HG03095 (cell line): ENCODE results near the gene PROP1.
"Not testable (repeated sequence)": the region's sequence is repeated elsewhere in the genome, so short reads cannot be mapped to it uniquely, and the experiment has no call there.

Experiments used
- ATAC-seq: cut with Tn5 transposase; IDR thresholded peaks from one replicate; pipeline ENCODE4 v1.9.1; 2021; ENCODE audit warnings: moderate library complexity; ENCODE audit not compliant: unreplicated experiment

PROP1 gene

DNA sequence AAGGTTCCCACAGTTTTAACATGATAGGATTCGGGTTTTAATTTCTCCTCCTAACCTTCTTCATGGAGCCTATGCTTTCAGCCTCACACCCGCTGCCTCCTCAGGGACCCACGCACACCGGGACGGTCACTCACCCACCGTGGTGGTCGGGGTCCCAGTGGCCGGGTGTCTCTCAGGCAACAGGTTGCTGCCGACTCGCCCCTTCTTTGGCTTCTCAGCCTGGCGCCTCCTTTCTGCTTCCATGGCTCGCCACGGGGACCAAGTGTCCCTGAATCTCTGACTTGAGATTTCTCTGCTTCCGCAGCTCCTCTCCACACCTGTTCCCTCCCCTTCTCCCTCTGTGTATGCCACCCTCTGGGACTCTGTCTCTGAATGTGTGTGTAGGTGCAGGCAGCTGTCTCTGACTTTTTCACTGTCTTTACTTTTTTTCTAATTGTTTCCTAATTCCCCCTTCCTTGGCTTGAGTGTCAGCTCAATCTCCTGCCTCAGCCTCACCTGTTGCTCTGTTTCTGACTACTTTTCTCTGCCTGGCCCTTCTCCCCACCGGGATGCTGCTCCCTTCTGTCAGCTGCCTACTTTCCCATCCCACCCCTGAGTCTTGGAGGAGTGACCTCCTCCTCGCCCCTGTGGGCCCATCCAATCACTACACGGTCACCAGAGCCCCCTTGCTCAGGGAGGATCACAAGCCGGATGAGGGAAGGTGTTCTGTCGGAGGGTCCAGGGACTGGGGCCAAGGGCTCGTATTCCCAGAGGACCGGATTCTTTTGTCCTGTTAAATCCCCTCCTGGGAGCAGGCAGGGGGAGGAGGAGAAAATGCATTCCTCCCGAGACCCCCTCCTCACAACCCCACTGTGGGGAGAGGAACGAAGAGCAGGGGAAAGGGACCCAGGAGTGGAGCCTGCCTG is at the start of gene PROP1:
PROP1 (minus strand) TSS at position 552 of the 905 bp plus-strand sequence; CDS start at position 243, 309 bp downstream.
- ATAC-seq = no peak

- not testable (repeated sequence) for ATAC-seq
These were observed 23.5 kb upstream of the PROP1 start for GRCh38 chr5:178019379-178020030.

DNA sequence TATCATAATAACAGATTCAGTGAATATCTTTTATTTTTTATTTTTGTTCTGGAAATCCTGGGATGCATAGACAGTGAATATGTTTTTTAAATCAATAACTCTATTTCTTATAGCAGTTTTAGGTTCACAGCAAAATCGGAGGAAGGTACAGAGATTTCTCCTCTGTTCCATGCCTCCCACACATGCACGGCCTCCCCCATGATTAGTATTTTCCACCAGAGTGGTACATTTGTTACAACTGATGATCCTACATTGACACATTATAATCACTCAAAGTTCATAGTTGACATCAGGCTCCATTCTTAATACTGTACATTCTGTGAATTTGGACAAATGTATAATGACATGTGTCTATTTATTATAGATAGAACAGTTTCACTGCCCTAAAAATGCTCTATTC is 16.7 kb upstream of the PROP1 start:
- not testable (repeated sequence) for ATAC-seq

- not testable (repeated sequence) for ATAC-seq
These were observed 15.9 kb upstream of the PROP1 start for GRCh38 chr5:178011816-178012554.

DNA sequence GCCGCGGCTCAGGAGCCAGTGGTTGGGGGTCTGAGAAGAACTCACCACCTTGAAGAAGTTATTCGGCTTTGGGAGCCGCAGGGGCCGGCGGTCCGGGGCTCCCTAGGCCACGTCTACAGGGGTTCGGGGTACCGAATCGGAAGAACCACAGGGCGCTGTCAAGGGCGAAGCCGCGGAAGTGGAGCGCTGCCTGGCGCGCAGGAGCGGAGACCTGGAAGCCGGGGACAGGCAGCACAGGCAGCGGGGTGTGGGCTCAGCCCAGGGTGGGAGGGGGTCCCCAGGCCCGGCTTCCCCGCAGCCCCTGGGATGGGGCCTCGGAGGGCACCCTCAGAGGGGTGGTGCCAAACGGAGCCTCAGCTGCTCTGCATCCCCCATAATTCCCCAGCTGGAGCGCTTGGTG is 11.2 kb upstream of the PROP1 start:
- not testable (repeated sequence) for ATAC-seq

GRCh38 chr5:178006536-178007231 is 10.6 kb upstream of the PROP1 start:
- ATAC-seq = peak; percentile 88

GRCh38 chr5:178006181-178006535 is 10.1 kb upstream of the PROP1 start:
- ATAC-seq = peak; percentile 16

- ATAC-seq = no peak
These were observed 1.8 kb upstream of the PROP1 start for GRCh38 chr5:177997846-177998245.

DNA sequence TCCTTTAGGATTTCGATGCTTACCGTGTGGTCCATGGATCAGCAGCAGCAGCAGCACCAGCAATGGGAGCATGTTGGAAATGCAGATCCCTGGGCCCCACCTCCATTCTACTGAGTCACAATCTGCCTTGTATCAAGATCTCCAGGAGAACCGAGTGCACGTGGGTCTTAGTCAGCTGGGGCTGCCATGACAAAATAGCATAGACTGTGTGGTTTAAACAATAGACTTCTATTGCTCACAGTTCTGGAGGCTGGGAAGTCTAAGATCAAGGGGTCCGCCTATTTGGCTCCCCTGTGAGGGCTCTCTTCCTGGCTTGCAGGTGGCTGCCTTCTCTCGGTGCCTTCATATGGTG is 1.3 kb upstream of the PROP1 start:
- no peak for ATAC-seq

DNA sequence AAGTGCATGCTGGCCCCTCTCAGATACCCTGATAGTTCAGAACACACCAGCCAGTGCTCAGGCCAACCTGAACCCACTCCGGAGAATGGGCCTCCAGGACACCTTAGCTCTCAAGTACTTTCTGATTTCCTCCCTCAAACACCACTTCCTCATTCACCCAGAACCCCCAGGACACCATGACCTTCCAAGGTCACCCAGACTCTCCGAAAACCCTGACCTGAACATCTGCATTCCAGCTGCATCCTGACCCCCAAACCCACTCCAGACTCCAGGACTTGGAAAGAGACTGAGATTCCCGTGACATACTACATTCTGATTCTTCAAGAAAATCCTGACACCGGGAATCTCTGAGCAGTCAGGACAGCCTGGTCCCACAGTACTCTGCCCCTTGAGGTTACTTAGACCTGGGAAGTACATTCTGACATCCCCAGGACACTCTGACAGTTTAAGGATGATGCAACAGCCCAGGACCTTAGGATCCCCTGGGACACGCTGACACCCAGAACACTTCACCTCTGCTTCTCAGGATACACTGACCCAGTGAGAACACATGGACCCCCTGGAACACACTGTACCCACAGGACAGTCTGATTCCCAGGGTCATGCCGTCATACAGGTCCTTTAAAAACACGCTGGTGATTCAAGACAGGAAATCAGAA is 747 bp upstream of the PROP1 start:
- no peak for ATAC-seq

- ATAC-seq = no peak
These were observed 1.4 kb downstream of the PROP1 start for GRCh38 chr5:177994561-177995190.

DNA sequence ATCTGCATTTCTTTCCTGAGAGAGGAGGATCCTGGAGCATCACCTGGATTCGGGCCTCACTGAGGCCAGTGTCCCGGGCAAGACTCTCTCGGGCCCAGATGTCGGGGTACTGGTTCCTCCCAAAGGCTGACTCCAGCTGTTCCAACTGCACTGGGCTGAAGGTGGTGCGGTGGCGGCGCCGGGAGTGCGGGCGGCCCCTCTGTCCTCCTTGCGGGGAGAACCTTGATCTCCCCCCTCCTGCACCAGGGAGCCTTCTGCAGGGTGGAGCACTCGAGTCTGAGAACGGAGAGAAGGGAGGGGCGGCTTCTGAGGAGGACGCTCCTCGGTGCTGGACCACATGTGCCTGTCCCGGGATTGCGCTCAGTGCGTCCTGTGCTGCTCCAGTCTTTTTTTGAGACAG is 2.0 kb downstream of the PROP1 start:
- no peak for ATAC-seq

- no peak for ATAC-seq
These were observed 3.6 kb downstream of the PROP1 start for GRCh38 chr5:177992466-177992865.

- no peak for ATAC-seq
These were observed 6.9 kb downstream of the PROP1 start for GRCh38 chr5:177988989-177989625.

GRCh38 chr5:177987326-177987725 is 8.7 kb downstream of the PROP1 start:
- ATAC-seq = no peak

DNA sequence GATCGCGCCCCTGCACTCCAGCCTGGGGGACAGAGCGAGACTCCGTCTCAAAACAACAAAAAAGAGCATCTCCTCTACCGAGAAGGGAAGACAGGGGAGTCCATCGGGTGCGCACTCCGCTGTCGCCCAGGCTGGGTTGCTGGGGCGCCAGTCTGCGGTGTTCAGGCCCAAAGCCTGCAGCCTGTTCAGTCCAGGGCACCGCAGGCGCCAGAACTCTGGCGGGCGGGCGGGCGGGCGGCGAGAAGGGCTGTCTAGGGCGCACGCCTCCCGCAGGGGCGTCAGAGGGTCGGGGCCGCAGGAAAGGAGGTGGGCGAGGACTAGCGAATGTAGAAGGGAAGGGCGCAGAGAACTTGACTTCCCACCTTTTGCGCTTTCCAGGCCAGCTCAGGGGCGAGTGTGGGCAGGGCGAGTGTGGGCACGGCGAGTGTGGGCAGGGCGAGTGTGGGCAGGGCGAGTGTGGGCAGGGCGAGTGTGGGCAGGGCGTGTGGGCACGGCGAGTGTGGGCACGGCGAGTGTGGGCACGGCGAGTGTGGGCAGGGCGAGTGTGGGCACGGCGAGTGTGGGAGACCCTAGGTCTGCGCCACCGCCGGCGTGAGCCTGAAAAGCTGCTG is 10.5 kb downstream of the PROP1 start:
- no peak for ATAC-seq

GRCh38 chr5:177984584-177985206 is 11.3 kb downstream of the PROP1 start:
- no peak for ATAC-seq

DNA sequence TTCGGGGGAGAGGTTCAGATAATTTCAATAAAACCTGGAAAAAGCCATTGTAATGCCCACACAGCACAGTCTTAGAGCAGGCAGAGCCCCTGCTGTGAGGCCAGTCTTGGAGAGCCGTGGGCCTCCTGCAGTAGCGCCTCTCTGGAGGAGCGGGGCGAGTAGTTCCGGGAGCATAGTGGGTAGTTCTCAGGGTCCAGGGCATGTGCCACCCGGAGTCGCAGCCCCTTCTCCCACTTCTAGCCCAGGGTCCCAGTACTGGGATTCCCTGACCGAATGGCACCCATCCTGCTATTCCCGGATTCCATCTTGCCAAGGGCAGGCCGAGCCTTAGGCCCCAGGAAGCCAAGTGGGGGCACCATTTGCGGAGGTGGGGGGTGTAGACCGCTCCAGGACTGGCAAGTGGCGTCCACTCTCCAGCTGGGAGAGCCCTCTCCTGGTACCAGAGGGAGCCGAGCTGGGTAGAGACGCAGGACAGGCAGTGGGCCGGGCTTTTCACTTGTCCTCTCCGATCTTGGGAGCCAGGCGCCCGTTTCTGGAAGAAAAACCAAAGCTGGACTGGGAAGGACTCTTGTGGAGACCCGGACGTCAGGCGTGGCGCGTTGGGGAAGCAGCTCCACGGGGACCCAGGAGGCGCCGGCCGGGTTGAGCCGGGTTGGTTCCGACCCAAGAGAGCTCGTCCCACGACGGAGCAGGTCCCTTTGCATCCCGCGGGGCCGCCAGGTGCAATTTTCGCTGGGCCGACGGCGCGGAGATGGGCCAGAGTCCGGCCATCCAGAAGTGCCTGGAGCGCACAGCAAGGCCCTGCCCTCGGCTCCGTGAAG is 12.1 kb downstream of the PROP1 start:
- ATAC-seq = no peak
